HG03442 (cell line): ENCODE results near the gene SUGP2.
"Not testable (repeated sequence)": the region's sequence is repeated elsewhere in the genome, so short reads cannot be mapped to it uniquely, and the experiment has no call there.

Experiments used
- ATAC-seq: cut with Tn5 transposase; IDR thresholded peaks from one replicate; pipeline ENCODE4 v1.9.1; 2021; ENCODE audit warnings: mild to moderate bottlenecking, moderate library complexity; ENCODE audit not compliant: unreplicated experiment

SUGP2 gene

GRCh38 chr19:19033176-19033425 lies 216 bp downstream of the SUGP2 start:
- ATAC-seq = no peak

GRCh38 chr19:19032420-19033175 lies 719 bp downstream of the SUGP2 start:
- ATAC-seq = no peak

GRCh38 chr19:19031891-19032290 lies 1.4 kb downstream of the SUGP2 start:
- ATAC-seq = no peak

GRCh38 chr19:19028526-19028925 lies 4.8 kb downstream of the SUGP2 start:
- ATAC-seq = no peak

- no peak for ATAC-seq
These were observed 6.1 kb downstream of the SUGP2 start for GRCh38 chr19:19027228-19027627.

- no peak for ATAC-seq
These were observed 6.9 kb downstream of the SUGP2 start for GRCh38 chr19:19026299-19026971.

- no peak for ATAC-seq
These were observed 7.5 kb downstream of the SUGP2 start for GRCh38 chr19:19025861-19026260.

GRCh38 chr19:19023376-19023775 lies 9.9 kb downstream of the SUGP2 start:
- not testable (repeated sequence) for ATAC-seq

- no peak for ATAC-seq
These were observed 10.8 kb downstream of the SUGP2 start for GRCh38 chr19:19022380-19022961.

GRCh38 chr19:19021115-19021514 lies 12.2 kb downstream of the SUGP2 start:
- no peak for ATAC-seq

GRCh38 chr19:19010551-19010950 lies 22.8 kb downstream of the SUGP2 start:
- no peak for ATAC-seq

GRCh38 chr19:19009951-19010350 lies 23.4 kb downstream of the SUGP2 start:
- ATAC-seq = no peak

- no peak for ATAC-seq
These were observed 27.1 kb downstream of the SUGP2 start for GRCh38 chr19:19006213-19006612.

GRCh38 chr19:19004144-19004543 lies 29.2 kb downstream of the SUGP2 start:
- no peak for ATAC-seq

GRCh38 chr19:18999896-19000620 lies 33.3 kb downstream of the SUGP2 start:
- ATAC-seq = no peak

- ATAC-seq = no peak
These were observed 34.1 kb downstream of the SUGP2 start for GRCh38 chr19:18999016-18999758.

GRCh38 chr19:18998276-18998675 lies 35.0 kb downstream of the SUGP2 start:
- ATAC-seq = no peak

- ATAC-seq = no peak
These were observed 36.4 kb downstream of the SUGP2 start for GRCh38 chr19:18996796-18997394.

- no peak for ATAC-seq
These were observed 37.0 kb downstream of the SUGP2 start for GRCh38 chr19:18996351-18996750.

GRCh38 chr19:18995804-18996241 lies 37.5 kb downstream of the SUGP2 start:
- ATAC-seq = no peak

- no peak for ATAC-seq
These were observed 40.2 kb downstream of the SUGP2 start for GRCh38 chr19:18993115-18993514.
